HCT116 (cell line): ENCODE measurements around the gene SUMO4. TPM values are rescaled to one million over a fixed set of nuclear protein-coding genes. Genes with fewer than 3 reads are reported as not detected.

Source experiments
- ATAC-seq: fragments of 200-7000 bp; cut with Tn5 transposase; 2 replicates; pipeline ENCODE4 v1.9.1; 2020; ENCODE audit warnings: mild to moderate bottlenecking, moderate library complexity
- BruUV-seq: library from RNA; stranded (reverse); fragments of 400-500 nt; replicated peaks from 2 replicates; lab custom pipeline; 2021; lab: Mats Ljungman, UMichigan
- CTCF ChIA-PET: fragments of 300-600 bp; sonication (Branson Sonifier 250); formaldehyde crosslinking; loops from one replicate; lab custom pipeline; 2021; ENCODE audit warnings: antibody characterized with exemption; lab: Charles Lee
- POLR2A ChIA-PET: fragments of 300-600, 350-600 bp; sonication (Branson Sonifier 250); formaldehyde crosslinking; loops from one replicate; lab custom pipeline; 2021; ENCODE audit warnings: antibody characterized with exemption; lab: Charles Lee
- RAD21 ChIA-PET, 2 experiments: fragments of 300-600 bp; sonication (Branson Sonifier 250); formaldehyde crosslinking; loops; one replicate each; lab custom pipeline; 2023; ENCODE audit warnings: low total read pairs in 2 of 2; ENCODE audit not compliant: uncharacterized antibody in 2 of 2, unreplicated experiment in 2 of 2, low non-redundant PET in 1 of 2; lab: Charles Lee
- DNase-seq: peaks from one replicate; pipeline ENCODE4 v3.0.0-alpha.2; 2010; ENCODE audit warnings: low read depth, low spot score
- H2AFZ ChIP-seq: fragments of 200-600 bp; shearing (Covaris generic), sonication (generic); 2 replicates; pipeline ENCODE4 v1.6.1; 2017; ENCODE audit warnings: low read depth, mixed run types, mixed read lengths, antibody characterized with exemption, low read length; ENCODE audit not compliant: poor library complexity, severe bottlenecking
- H3K27ac ChIP-seq: 2 replicates; pipeline ENCODE4 v1.5.1; 2012; ENCODE audit warnings: low read depth, low read length
- H3K27me3 ChIP-seq: fragments of 200-600 bp; sonication (generic); 2 replicates; pipeline ENCODE4 v1.6.1; 2016; ENCODE audit warnings: mixed run types, low read length, mixed read lengths; ENCODE audit not compliant: insufficient read depth
- H3K36me3 ChIP-seq, 2 experiments: fragments of 200-500 bp in 1 of 2; fragments of 200-600 bp in 1 of 2; sonication (Bioruptor generic) in 1 of 2; sonication (generic) in 1 of 2; 2 replicates each; pipeline versions ENCODE4 v1.5.1 to v1.6.1; 2014 to 2016; ENCODE audit warnings: low read length in 2 of 2, inconsistent platforms in 1 of 2, mixed read lengths in 1 of 2, mixed run types in 1 of 2; ENCODE audit not compliant: insufficient read depth in 2 of 2, control insufficient read depth in 1 of 2
- H3K4me1 ChIP-seq, 2 experiments: fragments of 200-600 bp in 1 of 2; sonication (generic) in 1 of 2; 2 replicates each; pipeline versions ENCODE4 v1.5.1 to v1.6.1; 2012 to 2017; ENCODE audit warnings: low read length in 2 of 2, inconsistent platforms in 1 of 2, mild to moderate bottlenecking in 1 of 2, mixed read lengths in 1 of 2, mixed run types in 1 of 2, moderate library complexity in 1 of 2; ENCODE audit not compliant: insufficient read depth in 2 of 2, control insufficient read depth in 1 of 2
- H3K4me2 ChIP-seq: fragments of 200-600 bp; sonication (generic); 2 replicates; pipeline ENCODE4 v1.6.1; 2017; ENCODE audit warnings: mixed run types, low read length, mixed read lengths
- H3K4me3 ChIP-seq, 2 experiments: fragments of 200-600 bp in 1 of 2; sonication (generic) in 1 of 2; replicated peaks in 1 of 2; 2 replicates each; pipeline ENCODE4 v1.5.1; 2011 to 2016; ENCODE audit warnings: low read length in 2 of 2, control low read depth in 1 of 2, low read depth in 1 of 2, mild to moderate bottlenecking in 1 of 2, mixed read lengths in 1 of 2, mixed run types in 1 of 2
- H3K79me2 ChIP-seq: fragments of 200-600 bp; sonication (generic); 2 replicates; pipeline ENCODE4 v1.6.1; 2017; ENCODE audit warnings: mild to moderate bottlenecking, mixed run types, low read length, moderate library complexity, mixed read lengths; ENCODE audit not compliant: insufficient read depth
- H3K9ac ChIP-seq: fragments of 200-600 bp; sonication (generic); 2 replicates; pipeline ENCODE4 v1.6.1; 2016; ENCODE audit warnings: low read length, mixed read lengths
- H3K9me2 ChIP-seq: fragments of 200-600 bp; sonication (generic), shearing (Covaris generic); 2 replicates; pipeline ENCODE4 v1.6.1; 2017; ENCODE audit warnings: mixed run types, mild to moderate bottlenecking, moderate library complexity; ENCODE audit not compliant: insufficient read depth
- H3K9me3 ChIP-seq, 2 experiments: fragments of 200-500 bp in 1 of 2; fragments of 200-600 bp in 1 of 2; sonication (Bioruptor generic) in 1 of 2; sonication (generic) in 1 of 2; 2 replicates each; pipeline ENCODE4 v1.6.1; 2014 to 2017; ENCODE audit warnings: low read length in 2 of 2, mixed read lengths in 2 of 2, inconsistent platforms in 1 of 2, low read depth in 1 of 2, mild to moderate bottlenecking in 1 of 2, mixed run types in 1 of 2, moderate library complexity in 1 of 2; ENCODE audit not compliant: control insufficient read depth in 1 of 2, insufficient read depth in 1 of 2
- H4K20me1 ChIP-seq: fragments of 200-600 bp; sonication (generic), shearing (Covaris generic); 2 replicates; pipeline ENCODE4 v1.6.1; 2017; ENCODE audit warnings: mixed run types, mild to moderate bottlenecking, moderate library complexity; ENCODE audit not compliant: insufficient read depth
- ATF3 ChIP-seq: IDR thresholded peaks from 2 replicates; pipeline ENCODE4 v1.6.1; 2012
- CBX3 ChIP-seq: IDR thresholded peaks from 2 replicates; pipeline ENCODE4 v1.6.1; 2012; ENCODE audit warnings: low read depth
- EGR1 ChIP-seq: IDR thresholded peaks from 2 replicates; pipeline ENCODE4 v1.6.1; 2012; ENCODE audit warnings: low read depth
- ELF1 ChIP-seq: IDR thresholded peaks from 2 replicates; pipeline ENCODE4 v1.6.1; 2012; ENCODE audit warnings: low read depth, borderline replicate concordance
- EZH2 ChIP-seq: fragments of 200-600 bp; sonication (generic); IDR thresholded peaks from 2 replicates; pipeline ENCODE4 v1.6.1; 2017; ENCODE audit warnings: antibody characterized with exemption, mixed run types
- EZH2phosphoT487 ChIP-seq: fragments of 200-600 bp; IDR thresholded peaks from 2 replicates; pipeline ENCODE4 v1.6.1; 2018; ENCODE audit warnings: antibody characterized with exemption, borderline replicate concordance
- JUND ChIP-seq: IDR thresholded peaks from 2 replicates; pipeline ENCODE4 v1.6.1; 2012
- MAX ChIP-seq: IDR thresholded peaks from 2 replicates; pipeline ENCODE4 v1.6.1; 2012
- POLR2AphosphoS5 ChIP-seq: IDR thresholded peaks from 2 replicates; pipeline ENCODE4 v1.6.1; 2011; ENCODE audit warnings: mild to moderate bottlenecking, low read depth, low read length, moderate library complexity
- RAD21 ChIP-seq: IDR thresholded peaks from 2 replicates; pipeline ENCODE4 v1.6.1; 2012; ENCODE audit warnings: low read depth, mild to moderate bottlenecking
- REST ChIP-seq: IDR thresholded peaks from 2 replicates; pipeline ENCODE4 v1.6.1; 2012; ENCODE audit warnings: low read depth
- SIN3A ChIP-seq: IDR thresholded peaks from 2 replicates; pipeline ENCODE4 v1.6.1; 2012; ENCODE audit warnings: low read depth
- SP1 ChIP-seq: IDR thresholded peaks from 2 replicates; pipeline ENCODE4 v1.6.1; 2012; ENCODE audit warnings: low read depth
- SRF ChIP-seq: IDR thresholded peaks from 2 replicates; pipeline ENCODE4 v1.6.1; 2012; ENCODE audit warnings: low read depth
- TCF7L2 ChIP-seq: IDR thresholded peaks from 2 replicates; pipeline ENCODE4 v1.7.0; 2011; ENCODE audit warnings: borderline replicate concordance, inconsistent platforms; ENCODE audit not compliant: insufficient read depth, insufficient read length; ENCODE audit errors: extremely low read depth
- ZFX ChIP-seq: fragments of 450-650 bp; IDR thresholded peaks from 2 replicates; pipeline ENCODE4 v1.6.1; 2017
- ZNF274 ChIP-seq: fragments of 200-500 bp; sonication (Bioruptor generic); IDR thresholded peaks from 2 replicates; pipeline ENCODE4 v1.6.1; 2014; ENCODE audit warnings: mild to moderate bottlenecking, low read depth, low read length, inconsistent platforms
- intact Hi-C: fragments of 100-400 bp; cut with micrococcal nuclease; formaldehyde crosslinking; loops from 2 replicates; pipeline ENCODE4 v1.10.0; 2022
- total RNA-seq: library from RNA; stranded (reverse); gene quantifications from one replicate; pipeline ENCODE4 v1.2.1, GENCODE V29; 2021; ENCODE audit not compliant: unreplicated experiment

SUMO4 gene
- total RNA-seq, 1 experiment from 2014 or later: 1.6 TPM

GRCh38 chr6:149379977-149380376 is 20.1 kb upstream of the SUMO4 start:
- POLR2A ChIA-PET: no interaction called here
- no TSS peak for BruUV-seq
- intact Hi-C loops: no loop called here
- H3K9ac ChIP-seq: no peak overlapping the region
- no peak overlapping the region for H2AFZ ChIP-seq
- ATAC-seq: no peak
- TF ChIP-seq ATF3 (no peak), RAD21 (no peak), ZFX (no peak)
- no peaks in the 10 kb centered on the region for H3K27me3 ChIP-seq
- H3K4me1 ChIP-seq: no peaks in the 10 kb centered on the region
- H3K9me3 ChIP-seq: no peaks in the 10 kb centered on the region
- no peak overlapping the region for H3K27ac ChIP-seq
- H4K20me1 ChIP-seq: no peaks in the 10 kb centered on the region
- CTCF ChIA-PET: no interaction called here
- H3K36me3 ChIP-seq: peaks cover 13 to 19% of the 10 kb centered on the region in 2 experiments; a peak in 3 of 4 replicates
- H3K79me2 ChIP-seq: peaks cover 20% of the 10 kb centered on the region; the same call in 1 of the 2 replicates
- RAD21 ChIA-PET: no interaction called here
- H3K9me2 ChIP-seq: no peaks in the 10 kb centered on the region
- no peak for DNase-seq
- H3K4me3 ChIP-seq: no peak overlapping the region
- no peak overlapping the region for H3K4me2 ChIP-seq

- Histone ChIP-seq H3K27me3 (no peaks in the 10 kb centered on the region), H3K9me2 (no peaks in the 10 kb centered on the region), H3K9me3 (no peaks in the 10 kb centered on the region), H3K4me2 (no peak overlapping the region), H3K9ac (no peak overlapping the region), H3K36me3 (peaks cover 13 to 19% of the 10 kb centered on the region in 2 experiments; a peak in 3 of 4 replicates), H2AFZ (no peak overlapping the region), H3K79me2 (peaks cover 20% of the 10 kb centered on the region; the same call in 1 of the 2 replicates), H3K27ac (no peak overlapping the region), H3K4me1 (no peaks in the 10 kb centered on the region), H4K20me1 (no peaks in the 10 kb centered on the region), H3K4me3 (no peak overlapping the region)
- BruUV-seq: no TSS peak
- ATAC-seq (no peak), DNase-seq (no peak)
- CTCF ChIA-PET: no interaction called here
- RAD21 ChIA-PET: no interaction called here
- intact Hi-C loops: no loop called here
- POLR2A ChIA-PET: no interaction called here
- no peak for TF ChIP-seq EZH2phosphoT487
- TF ChIP-seq MAX: no peak
- no peak for TF ChIP-seq CBX3
- TF ChIP-seq POLR2AphosphoS5: no peak
- TF ChIP-seq REST: no peak
- TF ChIP-seq SIN3A: no peak
- no peak for TF ChIP-seq EZH2
- TF ChIP-seq JUND: no peak
- TF ChIP-seq SP1: no peak
- no peak for TF ChIP-seq RAD21
- no peak for TF ChIP-seq EGR1
- no peak for TF ChIP-seq ZNF274
- no peak for TF ChIP-seq TCF7L2
- TF ChIP-seq ELF1: no peak
- TF ChIP-seq SRF: no peak
Observed at GRCh38 chr6:149380523-149380922, 19.5 kb upstream of the SUMO4 start.
